HepG2 (cell line): Measurements from ENCODE around the gene CDR2L. TPM values are rescaled to one million over a fixed set of nuclear protein-coding genes. Genes with fewer than 3 reads are reported as not detected.

Experiments
- ATAC-seq: fragments of 200-7000 bp; cut with Tn5 transposase; 3 replicates; pipeline ENCODE4 v1.9.1; 2020; ENCODE audit warnings: mild to moderate bottlenecking, moderate library complexity
- BruUV-seq: library from RNA; stranded (reverse); fragments of 400-500 nt; replicated peaks from 2 replicates; lab custom pipeline; 2021; lab: Mats Ljungman, UMichigan
- CTCF ChIA-PET: fragments of 300-600 bp; formaldehyde crosslinking; extraction: SDS; loops from one replicate; lab custom pipeline; 2021; ENCODE audit warnings: low total read pairs, inconsistent platforms, low intra/inter-chr PET ratio; lab: Yijun Ruan, JAX
- POLR2A ChIA-PET: fragments of 350-600 bp; sonication (Branson Sonifier 250); formaldehyde crosslinking; loops from one replicate; lab custom pipeline; 2020; ENCODE audit warnings: antibody characterized with exemption, inconsistent platforms; lab: Yijun Ruan, JAX
- DNase-seq: peaks from one replicate; pipeline ENCODE4 v3.0.0-alpha.2; 2015; ENCODE audit warnings: low spot score
- FAIRE-seq: peaks from 3 replicates; lab custom pipeline; 2011; peaks lifted over from hg19 to GRCh38; lab: Jason Lieb, UNC
- H2AFZ ChIP-seq: one replicate; pipeline ENCODE4 v1.6.1; 2011; ENCODE audit warnings: low read length, inconsistent platforms
- H3K27ac ChIP-seq: fragments of 300-600 bp; 3 replicates; pipeline ENCODE4 v1.8.0; 2011; ENCODE audit warnings: mixed run types, mild to moderate bottlenecking, mixed read lengths, low read length, inconsistent platforms; ENCODE audit not compliant: insufficient read depth; ENCODE audit errors: extremely low read length
- H3K27me3 ChIP-seq, 2 experiments: fragments of 200-600 bp in 1 of 2; 2 replicates in 1 of 2; 3 replicates in 1 of 2; pipeline versions ENCODE4 v1.6.0 to v1.8.0; 2011; ENCODE audit warnings: low read length in 2 of 2, mild to moderate bottlenecking in 2 of 2, moderate library complexity in 2 of 2, inconsistent platforms in 1 of 2; ENCODE audit not compliant: insufficient read depth in 2 of 2, control insufficient read depth in 1 of 2
- H3K36me3 ChIP-seq, 2 experiments: fragments of 200-600 bp in 1 of 2; replicated peaks in 1 of 2; 2 replicates in 1 of 2; 3 replicates in 1 of 2; pipeline versions ENCODE4 v1.5.1 to v1.8.0; 2011; ENCODE audit warnings: low read length in 2 of 2, inconsistent platforms in 1 of 2; ENCODE audit not compliant: insufficient read depth in 2 of 2, control insufficient read depth in 1 of 2
- H3K4me1 ChIP-seq: 2 replicates; pipeline ENCODE4 v1.5.1; 2012; ENCODE audit warnings: low read length, inconsistent platforms; ENCODE audit not compliant: insufficient read depth
- H3K4me2 ChIP-seq: 2 replicates; pipeline ENCODE4 v1.6.0; 2011; ENCODE audit warnings: low read depth, low read length, inconsistent platforms
- H3K4me3 ChIP-seq, 3 experiments: fragments of 200-600 bp in 1 of 3; sonication (generic), shearing (Covaris generic) in 1 of 3; replicated peaks in 1 of 3; 2 replicates each; pipeline ENCODE4 v1.5.1; 2011 to 2016; ENCODE audit warnings: low read length in 3 of 3, inconsistent platforms in 2 of 3, low read depth in 2 of 3, mild to moderate bottlenecking in 2 of 3, control low read depth in 1 of 3, mixed read lengths in 1 of 3; ENCODE audit not compliant: insufficient read depth in 1 of 3
- H3K79me2 ChIP-seq: one replicate; pipeline ENCODE4 v1.6.1; 2011; ENCODE audit warnings: low read length, inconsistent platforms; ENCODE audit not compliant: insufficient read depth
- H3K9ac ChIP-seq: 2 replicates; pipeline ENCODE4 v1.6.0; 2011; ENCODE audit warnings: mild to moderate bottlenecking, low read depth, low read length, inconsistent platforms; ENCODE audit not compliant: insufficient read depth
- H3K9me3 ChIP-seq: 2 replicates; pipeline ENCODE4 v1.5.1; 2012; ENCODE audit warnings: mild to moderate bottlenecking, low read length
- H4K20me1 ChIP-seq: 2 replicates; pipeline ENCODE4 v1.6.0; 2011; ENCODE audit warnings: inconsistent platforms, mild to moderate bottlenecking, low read length, moderate library complexity; ENCODE audit not compliant: insufficient read depth
- CEBPB ChIP-seq: IDR thresholded peaks from 2 replicates; pipeline ENCODE4 v1.6.1; 2011; ENCODE audit warnings: low read depth, low read length, improper control_type of control experiment, borderline replicate concordance
- PHB2 ChIP-seq: fragments of 450-650 bp; IDR thresholded peaks from 2 replicates; pipeline ENCODE4 v1.6.1; 2018; ENCODE audit not compliant: partially characterized antibody
- RFXAP ChIP-seq: sonication (generic); formaldehyde crosslinking; IDR thresholded peaks from 2 replicates; pipeline ENCODE4 v1.4.0; 2020; ENCODE audit warnings: missing genetic modification reagents, borderline replicate concordance
- ZNF691 ChIP-seq: sonication (generic); formaldehyde crosslinking; IDR thresholded peaks from 2 replicates; pipeline ENCODE4 v1.4.0; 2020; ENCODE audit warnings: missing genetic modification reagents, low read depth, mild to moderate bottlenecking, borderline replicate concordance
- ZZZ3 ChIP-seq: sonication (generic); formaldehyde crosslinking; IDR thresholded peaks from 2 replicates; pipeline ENCODE4 v1.4.0; 2020; ENCODE audit warnings: missing genetic modification reagents, mild to moderate bottlenecking, borderline replicate concordance
- WGBS: methylation state at CpG from one replicate; pipeline ENCODE4 v1.1.6; 2017; ENCODE audit warnings: low lambda C conversion rate; 5-methylcytosine and 5-hydroxymethylcytosine counted together
- in situ Hi-C: cut with HindIII; loops from 2 replicates; pipeline ENCODE4 v1.10.0; 2017; ENCODE audit warnings: low pct_unique_long_range_greater_than_20kb; ENCODE audit not compliant: extremely low pct_ligation_motif_present
- intact Hi-C: fragments of 100-400 bp; cut with micrococcal nuclease; formaldehyde crosslinking; loops from one replicate; pipeline ENCODE4 v1.10.0; 2022; ENCODE audit not compliant: unreplicated experiment
- polyA plus RNA-seq, 8 experiments: library from polyadenylated mRNA; depleted of rRNA in 3 of 8; stranded (reverse) in 7 of 8; unstranded in 1 of 8; fragments of >200 nt; fragmentation: Illumina TruSeq in 4 of 8; extraction: Trizol in 4 of 8; gene quantifications; 2 replicates each; pipeline versions ENCODE4 v1.2.1 to v1.2.3, GENCODE V29; 2011 to 2016; ENCODE audit warnings: low read depth in 4 of 8, missing spikeins in 1 of 8, mixed read lengths in 1 of 8; ENCODE audit not compliant: insufficient read depth in 1 of 8
- total RNA-seq, 5 experiments: library from RNA; depleted of rRNA; stranded (reverse); fragments of >200 nt; fragmentation: Illumina TruSeq; extraction: Trizol; gene quantifications; 2 replicates each; pipeline ENCODE4 v1.2.3, GENCODE V29; 2016; ENCODE audit warnings: low read depth in 1 of 5
- TF ChIP-seq, protein P1 (sequence below): sonication (generic); formaldehyde crosslinking; IDR thresholded peaks from 2 replicates; pipeline ENCODE4 v1.4.0; 2020; ENCODE audit warnings: mild to moderate bottlenecking, missing genetic modification reagents
- TF ChIP-seq, protein P2 (sequence below): sonication (generic); formaldehyde crosslinking; IDR thresholded peaks from 2 replicates; pipeline ENCODE4 v1.4.0; 2020; ENCODE audit warnings: low read depth, missing genetic modification reagents

CDR2L gene
- total and polyA plus RNA-seq, 2 of the 13 experiments (the other 11 are each of a cell fraction or from before 2014, with no cell fraction given) = 1.9 to 2.1 TPM

DNA sequence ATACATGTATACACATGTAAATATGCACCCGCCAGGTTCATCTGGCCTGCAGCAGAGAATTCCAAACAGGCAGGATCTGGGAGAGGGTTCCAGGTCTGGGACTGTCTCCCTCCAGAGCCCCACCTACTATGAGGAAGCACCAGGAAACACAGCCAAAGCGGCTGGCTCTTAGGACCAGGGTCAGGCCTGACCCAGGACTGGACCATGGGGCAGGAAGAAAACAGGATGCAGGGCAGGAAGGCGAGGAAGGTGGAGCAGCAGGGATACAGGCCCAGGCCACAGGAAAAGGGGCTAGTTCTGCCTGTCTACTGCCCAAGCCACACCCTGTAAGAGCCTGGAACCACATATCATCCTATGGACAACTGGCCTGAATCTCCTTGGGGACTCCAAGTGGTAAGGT lies 17.0 kb upstream of the CDR2L start:
- intact Hi-C loops = no loop called here
- peaks cover 5 to 40% of the 10 kb centered on the region in 2 experiments; a peak in 4 of 5 replicates for H3K27me3 ChIP-seq
- H3K4me2 ChIP-seq = peak overlapping the region; percentile 87; the same call in 1 of the 2 replicates
- in situ Hi-C loops = no loop called here
- H3K27ac ChIP-seq = no peak overlapping the region
- ATAC-seq = no peak
- H3K9me3 ChIP-seq = no peaks in the 10 kb centered on the region
- ChIA-PET CTCF (no interaction called here), POLR2A (interaction anchor here (1.0 to 4.7 kb wide), 5 partner anchors 9 to 55 kb away, joined by 7 to 65 read pairs (median 19); partner anchors contain the start of genes CDR2L and MRPL58)
- TF ChIP-seq, protein P1, sequence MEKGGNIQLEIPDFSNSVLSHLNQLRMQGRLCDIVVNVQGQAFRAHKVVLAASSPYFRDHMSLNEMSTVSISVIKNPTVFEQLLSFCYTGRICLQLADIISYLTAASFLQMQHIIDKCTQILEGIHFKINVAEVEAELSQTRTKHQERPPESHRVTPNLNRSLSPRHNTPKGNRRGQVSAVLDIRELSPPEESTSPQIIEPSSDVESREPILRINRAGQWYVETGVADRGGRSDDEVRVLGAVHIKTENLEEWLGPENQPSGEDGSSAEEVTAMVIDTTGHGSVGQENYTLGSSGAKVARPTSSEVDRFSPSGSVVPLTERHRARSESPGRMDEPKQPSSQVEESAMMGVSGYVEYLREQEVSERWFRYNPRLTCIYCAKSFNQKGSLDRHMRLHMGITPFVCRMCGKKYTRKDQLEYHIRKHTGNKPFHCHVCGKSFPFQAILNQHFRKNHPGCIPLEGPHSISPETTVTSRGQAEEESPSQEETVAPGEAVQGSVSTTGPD (CRISPR knock-in tag) = no peak
- TF ChIP-seq ZNF691 (CRISPR knock-in tag) (no peak), RFXAP (CRISPR knock-in tag) (no peak), CEBPB (no peak), ZZZ3 (no peak), PHB2 (no peak)
- TF ChIP-seq, protein P2, sequence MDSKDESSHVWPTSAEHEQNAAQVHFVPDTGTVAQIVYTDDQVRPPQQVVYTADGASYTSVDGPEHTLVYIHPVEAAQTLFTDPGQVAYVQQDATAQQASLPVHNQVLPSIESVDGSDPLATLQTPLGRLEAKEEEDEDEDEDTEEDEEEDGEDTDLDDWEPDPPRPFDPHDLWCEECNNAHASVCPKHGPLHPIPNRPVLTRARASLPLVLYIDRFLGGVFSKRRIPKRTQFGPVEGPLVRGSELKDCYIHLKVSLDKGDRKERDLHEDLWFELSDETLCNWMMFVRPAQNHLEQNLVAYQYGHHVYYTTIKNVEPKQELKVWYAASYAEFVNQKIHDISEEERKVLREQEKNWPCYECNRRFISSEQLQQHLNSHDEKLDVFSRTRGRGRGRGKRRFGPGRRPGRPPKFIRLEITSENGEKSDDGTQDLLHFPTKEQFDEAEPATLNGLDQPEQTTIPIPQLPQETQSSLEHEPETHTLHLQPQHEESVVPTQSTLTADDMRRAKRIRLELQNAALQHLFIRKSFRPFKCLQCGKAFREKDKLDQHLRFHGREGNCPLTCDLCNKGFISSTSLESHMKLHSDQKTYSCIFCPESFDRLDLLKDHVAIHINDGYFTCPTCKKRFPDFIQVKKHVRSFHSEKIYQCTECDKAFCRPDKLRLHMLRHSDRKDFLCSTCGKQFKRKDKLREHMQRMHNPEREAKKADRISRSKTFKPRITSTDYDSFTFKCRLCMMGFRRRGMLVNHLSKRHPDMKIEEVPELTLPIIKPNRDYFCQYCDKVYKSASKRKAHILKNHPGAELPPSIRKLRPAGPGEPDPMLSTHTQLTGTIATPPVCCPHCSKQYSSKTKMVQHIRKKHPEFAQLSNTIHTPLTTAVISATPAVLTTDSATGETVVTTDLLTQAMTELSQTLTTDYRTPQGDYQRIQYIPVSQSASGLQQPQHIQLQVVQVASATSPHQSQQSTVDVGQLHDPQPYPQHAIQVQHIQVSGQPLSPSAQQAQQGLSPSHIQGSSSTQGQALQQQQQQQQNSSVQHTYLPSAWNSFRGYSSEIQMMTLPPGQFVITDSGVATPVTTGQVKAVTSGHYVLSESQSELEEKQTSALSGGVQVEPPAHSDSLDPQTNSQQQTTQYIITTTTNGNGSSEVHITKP = no peak
- no peaks in the 10 kb centered on the region for H4K20me1 ChIP-seq
- H3K4me3 ChIP-seq = peak overlapping the region in 1 of 3 experiments; percentile 83; a peak in 1 of 6 replicates
- no peaks in the 10 kb centered on the region for H3K36me3 ChIP-seq
- no peaks in the 10 kb centered on the region for H3K79me2 ChIP-seq
- no peak for DNase-seq
- H3K9ac ChIP-seq = no peak overlapping the region
- no TSS peak for BruUV-seq
- WGBS = 48% methylated on average over 3 of the region's 3 CpGs
- FAIRE-seq = peak; percentile 23
- peaks cover 47% of the 10 kb centered on the region for H3K4me1 ChIP-seq
- H2AFZ ChIP-seq = no peak overlapping the region
